VCaP (cell line): ENCODE data around the gene PPP1R12B.
"Not testable (repeated sequence)": the region's sequence is repeated elsewhere in the genome, so short reads cannot be mapped to it uniquely, and the experiment has no call there.

ENCODE experiments used
- H3K27ac ChIP-seq: fragments of 450-650 bp; 2 replicates; pipeline ENCODE4 v1.5.1; 2017
- CTCF ChIP-seq: fragments of 450-650 bp; conservative IDR thresholded peaks from 2 replicates; pipeline ENCODE4 v1.5.1; 2017; ENCODE audit warnings: mild to moderate bottlenecking, moderate library complexity

Gene PPP1R12B

DNA sequence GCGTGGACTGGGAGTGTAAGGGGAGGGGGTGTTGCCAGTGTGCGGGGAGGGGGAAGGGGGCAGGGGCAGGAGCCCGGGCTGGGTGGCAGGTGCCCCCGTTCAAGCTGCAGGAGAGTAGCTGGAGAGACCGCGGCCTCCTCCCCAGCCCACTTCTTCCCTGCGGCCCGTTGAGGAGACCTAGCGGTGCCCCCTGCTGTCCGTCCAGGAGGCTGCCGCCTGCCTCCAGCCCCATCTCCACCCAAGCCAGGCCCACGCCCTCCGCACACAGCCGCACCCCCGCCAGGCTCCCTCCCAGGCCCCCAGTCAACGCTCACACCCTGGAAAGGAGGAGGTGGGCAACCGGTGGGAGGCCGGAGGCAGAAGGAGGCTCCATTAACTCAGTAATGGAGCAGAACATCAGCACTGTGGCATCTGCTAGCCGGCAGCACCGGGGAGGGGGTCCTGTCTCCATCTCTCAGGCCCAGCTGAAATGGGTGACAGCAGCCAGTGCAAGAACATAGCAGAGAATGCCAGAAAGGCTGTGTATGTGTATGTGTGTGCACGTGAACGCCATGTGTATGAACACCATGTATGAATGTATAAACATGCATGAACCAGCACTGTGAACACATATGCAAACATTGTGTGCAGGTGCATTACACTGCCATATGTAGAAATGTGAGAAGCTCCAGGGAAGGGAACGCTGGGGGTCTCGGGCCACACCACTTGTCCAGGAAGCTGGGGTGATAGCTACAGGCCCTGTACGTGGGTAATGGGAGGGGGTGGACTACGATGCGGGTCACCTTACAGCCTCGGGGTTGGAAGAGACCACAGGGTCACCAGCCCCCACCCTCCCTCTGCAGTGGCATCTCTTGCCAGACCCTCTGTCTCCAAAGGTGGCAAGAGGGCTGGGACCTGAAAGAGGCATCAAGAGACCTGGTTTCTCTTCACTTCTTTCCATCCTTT is 277.2 kb downstream of the PPP1R12B start:
- TF ChIP-seq CTCF: peak; percentile 64
- H3K27ac ChIP-seq: no peak overlapping the region

GRCh38 chr1:202627036-202627435 is 278.5 kb downstream of the PPP1R12B start:
- not testable (repeated sequence) for H3K27ac ChIP-seq

DNA sequence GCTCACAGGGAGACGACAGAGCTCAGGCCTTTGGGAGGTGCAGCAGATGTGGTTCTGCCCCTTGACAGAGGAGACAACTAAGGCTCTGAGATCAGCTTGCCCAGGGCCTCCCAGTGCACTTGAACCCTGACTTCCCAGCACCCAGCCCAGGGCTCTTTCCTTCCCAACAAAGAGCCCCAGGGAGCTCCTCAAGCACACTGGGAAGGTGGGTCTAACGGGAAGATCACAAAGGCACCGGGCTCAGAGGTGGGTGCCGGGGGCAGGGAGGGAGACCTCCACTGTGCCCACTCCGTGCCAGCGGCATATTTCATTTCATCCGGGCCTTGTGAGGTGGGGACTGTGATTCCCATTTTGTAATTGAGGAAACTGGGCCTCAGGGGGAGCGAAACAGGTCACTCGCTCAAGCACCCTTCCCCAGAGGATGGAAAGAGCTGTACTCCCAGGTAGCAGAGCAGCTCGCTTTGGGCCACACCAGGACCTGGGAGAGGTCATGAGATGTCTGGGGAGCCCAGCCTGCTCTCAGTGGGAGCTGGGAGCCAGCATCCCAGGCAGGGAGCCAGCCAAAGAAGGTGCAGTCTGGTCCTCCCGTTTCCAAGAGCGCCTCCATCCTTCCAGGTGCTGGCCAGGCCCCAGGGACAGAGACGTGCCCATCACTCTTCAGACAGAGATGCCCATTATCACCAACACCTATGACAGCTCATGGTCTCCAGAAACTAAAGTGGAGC is 279.5 kb downstream of the PPP1R12B start:
- H3K27ac ChIP-seq: no peak overlapping the region
- TF ChIP-seq CTCF: no peak

DNA sequence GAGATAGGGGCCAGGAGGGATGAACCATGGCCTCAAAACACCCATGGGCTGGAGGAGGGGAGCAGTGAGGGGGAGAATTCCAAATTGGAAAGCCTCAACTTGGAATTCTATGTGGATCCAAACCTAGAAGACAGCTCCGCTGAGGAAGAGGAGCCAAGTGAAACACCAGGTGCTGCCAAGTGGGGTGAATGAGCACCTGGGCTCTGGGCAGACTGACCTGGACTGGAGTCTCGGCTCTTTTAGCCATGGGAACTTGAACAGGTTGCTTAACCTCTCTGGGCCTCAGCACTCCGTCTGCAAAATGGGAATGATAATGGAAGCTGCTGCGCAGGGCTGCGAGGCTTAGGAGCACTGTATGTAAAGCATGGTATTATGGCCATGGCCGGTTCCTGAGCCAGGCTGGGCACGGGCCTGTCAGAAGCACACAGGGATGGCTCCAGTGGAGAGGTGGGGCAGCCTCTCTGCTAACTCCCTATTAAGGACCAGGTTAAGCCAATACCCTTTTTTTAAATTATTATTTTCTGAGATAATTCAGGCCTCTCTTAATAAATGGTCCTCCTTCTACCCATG is 280.2 kb downstream of the PPP1R12B start:
- H3K27ac ChIP-seq: no peak overlapping the region
- no peak for TF ChIP-seq CTCF

- not testable (repeated sequence) for H3K27ac ChIP-seq
Observed at GRCh38 chr1:202629257-202629811, 280.8 kb downstream of the PPP1R12B start.

DNA sequence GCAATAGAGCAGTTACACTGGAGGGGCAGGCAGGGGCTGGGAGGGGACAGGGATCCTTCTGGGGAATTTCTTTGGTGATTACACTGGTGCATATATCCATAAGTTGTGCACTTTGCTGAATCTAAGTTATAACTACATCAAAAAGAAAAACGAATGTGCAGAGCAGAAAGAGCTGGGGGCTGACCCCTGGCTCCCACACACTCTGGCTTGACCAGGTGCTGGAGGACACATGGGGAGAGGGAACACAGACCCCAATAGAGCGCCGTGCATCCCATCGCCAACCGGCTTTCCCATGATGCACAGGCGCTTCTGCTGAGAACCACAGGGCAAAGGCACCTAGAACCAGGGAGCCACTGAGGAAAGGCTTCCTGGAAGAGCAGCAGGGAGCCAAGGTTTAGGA is 281.6 kb downstream of the PPP1R12B start:
- H3K27ac ChIP-seq: not testable (repeated sequence)

GRCh38 chr1:202630541-202630940 is 282.0 kb downstream of the PPP1R12B start:
- H3K27ac ChIP-seq: no peak overlapping the region
- TF ChIP-seq CTCF: no peak

- no peak overlapping the region for H3K27ac ChIP-seq
- no peak for TF ChIP-seq CTCF
Observed at GRCh38 chr1:202631076-202631923, 282.8 kb downstream of the PPP1R12B start.
